ENCODE measurements around the gene KYAT1.

KYAT1 gene

GRCh38 chr9:128792978-128793686 lies 88.6 kb downstream of the KYAT1 start:
- no peak overlapping the region for H3K4me3 ChIP-seq (ENCODE audit: low read depth, low read length)
- no peaks in the 10 kb centered on the region for H3K9me3 ChIP-seq (ENCODE audit: severe bottlenecking)
- no peak overlapping the region for H3K27ac ChIP-seq
- peaks cover 82% of the 10 kb centered on the region for H3K36me3 ChIP-seq
- TF ChIP-seq CTCF (IDR thresholded peaks at IDR 0.05; ENCODE audit: low read depth, low read length), result no peak
- DNase-seq, result no peak
- H3K27me3 ChIP-seq (ENCODE audit: insufficient read depth, low read depth, severe bottlenecking), result no peaks in the 10 kb centered on the region

- Histone ChIP-seq H3K9me3 (ENCODE audit: severe bottlenecking) (no peaks in the 10 kb centered on the region), H3K27me3 (ENCODE audit: insufficient read depth, low read depth, severe bottlenecking) (no peaks in the 10 kb centered on the region), H3K36me3 (peaks cover 72% of the 10 kb centered on the region), H3K27ac (no peak overlapping the region), H3K4me3 (ENCODE audit: low read depth, low read length) (no peak overlapping the region)
- no peak for DNase-seq
- no peak for TF ChIP-seq CTCF (IDR thresholded peaks at IDR 0.05; ENCODE audit: low read depth, low read length)
Observed at GRCh38 chr9:128792134-128792533, 89.6 kb downstream of the KYAT1 start.

DNA sequence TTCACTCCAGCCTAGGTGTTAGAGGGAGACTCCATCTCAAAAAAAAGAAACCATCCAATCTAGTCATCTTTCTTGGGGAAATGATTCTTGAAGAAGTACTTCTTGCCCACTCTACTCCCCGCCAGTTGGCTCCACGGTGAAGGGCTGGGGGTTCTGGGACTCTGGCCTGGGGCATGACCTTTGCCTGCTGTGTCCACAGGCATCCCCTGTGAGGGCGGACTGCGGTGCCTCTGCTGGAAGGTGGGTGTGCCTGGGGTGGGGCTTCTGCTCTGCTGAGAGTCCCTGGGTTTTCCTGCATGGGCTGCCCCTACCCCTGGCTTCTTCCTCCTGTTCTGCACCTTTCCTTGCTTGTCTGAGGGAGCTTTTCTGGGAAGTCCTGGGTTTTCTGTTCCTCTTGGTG lies 91.2 kb downstream of the KYAT1 start:
- no peak for TF ChIP-seq CTCF (IDR thresholded peaks at IDR 0.05; ENCODE audit: low read depth, low read length)
- Histone ChIP-seq H3K27ac (no peak overlapping the region), H3K27me3 (ENCODE audit: insufficient read depth, low read depth, severe bottlenecking) (no peaks in the 10 kb centered on the region), H3K9me3 (ENCODE audit: severe bottlenecking) (no peaks in the 10 kb centered on the region), H3K36me3 (peaks cover 57% of the 10 kb centered on the region), H3K4me3 (ENCODE audit: low read depth, low read length) (no peak overlapping the region)
- DNase-seq, result no peak

DNA sequence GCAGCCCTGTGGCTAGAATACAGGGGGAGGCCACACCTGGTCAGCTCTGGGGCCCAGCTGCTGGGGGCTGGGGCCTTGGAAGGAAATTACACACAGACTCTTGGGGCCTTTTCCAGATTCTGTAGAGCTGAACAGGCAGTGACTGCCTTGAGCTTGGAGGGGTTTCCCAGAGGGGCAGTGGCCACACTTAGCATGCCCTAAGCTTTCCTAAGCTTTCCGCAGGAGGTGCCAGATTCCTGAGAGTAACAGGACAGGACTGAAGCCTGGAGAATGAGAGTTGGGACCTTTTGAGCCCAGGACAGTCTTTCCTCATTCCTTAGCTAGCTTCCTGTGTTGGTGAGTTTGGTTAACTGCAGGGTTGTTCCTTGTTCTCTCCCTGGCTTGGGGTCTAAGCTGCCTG lies 93.3 kb downstream of the KYAT1 start:
- no peak overlapping the region for H3K27ac ChIP-seq
- H3K4me3 ChIP-seq (ENCODE audit: low read depth, low read length), result no peak overlapping the region
- no peak for TF ChIP-seq CTCF (IDR thresholded peaks at IDR 0.05; ENCODE audit: low read depth, low read length)
- peaks cover 42% of the 10 kb centered on the region for H3K36me3 ChIP-seq
- peaks cover 4% of the 10 kb centered on the region for H3K9me3 ChIP-seq (ENCODE audit: severe bottlenecking)
- DNase-seq, result no peak
- H3K27me3 ChIP-seq (ENCODE audit: insufficient read depth, low read depth, severe bottlenecking), result no peaks in the 10 kb centered on the region

DNA sequence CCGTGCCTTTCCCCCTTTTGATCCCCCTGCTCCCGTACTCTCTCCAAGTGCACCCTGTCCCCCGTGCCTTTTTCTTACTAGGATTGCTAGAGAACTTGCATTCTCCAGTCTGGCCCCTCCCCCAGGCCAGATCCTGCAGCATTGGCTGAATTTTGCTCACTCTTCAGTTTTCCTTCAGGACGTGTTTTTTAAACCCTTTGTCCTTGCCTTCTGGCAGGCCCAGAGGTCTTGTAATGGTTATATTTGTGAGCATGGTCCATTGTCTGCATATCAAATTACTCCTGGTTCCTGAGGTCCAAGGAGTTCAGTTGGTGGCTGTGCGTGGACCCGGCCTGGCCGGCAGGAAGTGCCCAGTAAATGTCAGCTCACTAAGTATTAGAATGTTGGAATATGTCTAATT lies 94.1 kb downstream of the KYAT1 start:
- H3K27ac ChIP-seq, result no peak overlapping the region; the same call in 1 of the 2 replicates

More for the DNA sequence above, 94.1 kb downstream of the KYAT1 start:
- no peak for DNase-seq
- TF ChIP-seq CTCF (IDR thresholded peaks at IDR 0.05; ENCODE audit: low read depth, low read length), result no peak
- Histone ChIP-seq H3K9me3 (ENCODE audit: severe bottlenecking) (peaks cover 4% of the 10 kb centered on the region), H3K36me3 (peaks cover 34% of the 10 kb centered on the region), H3K4me3 (ENCODE audit: low read depth, low read length) (peak overlapping the region; percentile 98), H3K27me3 (ENCODE audit: insufficient read depth, low read depth, severe bottlenecking) (no peaks in the 10 kb centered on the region)

Data from WERI-Rb-1 (cell line).